Breast epithelium (tissue), 3 donors: ENCODE measurements around the gene MUC12.

Experiments used
- CTCF ChIP-seq, 3 donors: fragments of 450-650 bp; IDR thresholded peaks; one replicate each; pipeline ENCODE4 v1.5.1; 2016 to 2017; ENCODE audit warnings: antibody characterized with exemption in 3 of 3, mild to moderate bottlenecking in 3 of 3, moderate library complexity in 3 of 3
- POLR2AphosphoS5 ChIP-seq, 3 donors: sonication (generic); formaldehyde crosslinking; IDR thresholded peaks; one replicate each; pipeline ENCODE4 v1.6.1; 2017; ENCODE audit warnings: antibody characterized with exemption in 3 of 3

- TF ChIP-seq CTCF (IDR thresholded peaks at IDR 0.05) (no peak), POLR2AphosphoS5 (IDR thresholded peaks at IDR 0.05) (no peak)
Measured at GRCh38 chr7:100972002-100972347, 2.6 kb downstream of the MUC12 start.
